OCI-LY7 (cell line): ENCODE data around the gene PLXNB1. TPM values are rescaled to one million over a fixed set of nuclear protein-coding genes. Genes with fewer than 3 reads are reported as not detected.

ENCODE experiments used
- BruUV-seq: library from RNA; stranded (reverse); fragments of 400-500 nt; replicated peaks from 2 replicates; lab custom pipeline; 2021; lab: Mats Ljungman, UMichigan
- CTCF ChIA-PET: fragments of 300-600 bp; sonication (Branson Sonifier 250); formaldehyde crosslinking; loops from one replicate; lab custom pipeline; 2022; ENCODE audit warnings: antibody characterized with exemption; ENCODE audit not compliant: unreplicated experiment; lab: Charles Lee
- POLR2A ChIA-PET: fragments of 300-600 bp; sonication (Branson Sonifier 250); formaldehyde crosslinking; loops from one replicate; lab custom pipeline; 2022; ENCODE audit warnings: antibody characterized with exemption; lab: Charles Lee
- DNase-seq: peaks from one replicate; pipeline ENCODE4 v3.0.0-alpha.2; 2015; ENCODE audit warnings: low spot score
- H2AFZ ChIP-seq: fragments of 200-600 bp; sonication (generic), shearing (Covaris generic); 2 replicates; pipeline ENCODE4 v1.6.1; 2014; ENCODE audit warnings: mild to moderate bottlenecking, antibody characterized with exemption, low read length, moderate library complexity
- H3K27ac ChIP-seq: fragments of 200-600 bp; sonication (generic); 2 replicates; pipeline ENCODE4 v1.5.1; 2014; ENCODE audit warnings: mixed run types, low read depth, mild to moderate bottlenecking, moderate library complexity, low read length, inconsistent platforms; ENCODE audit not compliant: poor library complexity, severe bottlenecking
- H3K36me3 ChIP-seq: fragments of 200-600 bp; sonication (generic); 2 replicates; pipeline ENCODE4 v1.6.1; 2014; ENCODE audit warnings: mild to moderate bottlenecking, antibody characterized with exemption, low read length, moderate library complexity, mixed read lengths; ENCODE audit not compliant: insufficient read depth
- H3K4me1 ChIP-seq: fragments of 200-600 bp; sonication (generic); 2 replicates; pipeline ENCODE4 v1.5.1; 2014; ENCODE audit warnings: mild to moderate bottlenecking, low read length; ENCODE audit not compliant: insufficient read depth, poor library complexity, severe bottlenecking
- H3K4me2 ChIP-seq: fragments of 200-600 bp; sonication (generic); 2 replicates; pipeline ENCODE4 v1.6.1; 2014; ENCODE audit warnings: mild to moderate bottlenecking, low read length
- H3K4me3 ChIP-seq: fragments of 200-600 bp; sonication (generic); 2 replicates; pipeline ENCODE4 v1.5.1; 2014; ENCODE audit warnings: mild to moderate bottlenecking, low read depth, low read length; ENCODE audit not compliant: poor library complexity, severe bottlenecking
- H3K79me2 ChIP-seq: fragments of 200-600 bp; sonication (generic); 2 replicates; pipeline ENCODE4 v1.6.1; 2016; ENCODE audit warnings: low read depth, mild to moderate bottlenecking, low read length, moderate library complexity, mixed read lengths; ENCODE audit not compliant: insufficient read depth
- H3K9me2 ChIP-seq: fragments of 200-600 bp; sonication (generic); 2 replicates; pipeline ENCODE4 v1.6.1; 2016; ENCODE audit warnings: mild to moderate bottlenecking, low read length, mixed read lengths; ENCODE audit not compliant: insufficient read depth
- H3K9me3 ChIP-seq: fragments of 200-600 bp; sonication (generic); 2 replicates; pipeline ENCODE4 v1.6.1; 2014; ENCODE audit warnings: mild to moderate bottlenecking, mixed run types, low read length, mixed read lengths
- H4K20me1 ChIP-seq: fragments of 200-600 bp; sonication (generic); 2 replicates; pipeline ENCODE4 v1.6.1; 2014; ENCODE audit warnings: mild to moderate bottlenecking, antibody characterized with exemption, low read length, moderate library complexity, mixed read lengths; ENCODE audit not compliant: insufficient read depth
- EZH2phosphoT487 ChIP-seq: fragments of 200-600 bp; sonication (generic); IDR thresholded peaks from 2 replicates; pipeline ENCODE4 v1.6.1; 2018; ENCODE audit warnings: low read depth, borderline replicate concordance, mild to moderate bottlenecking, mixed run types, antibody characterized with exemption, low read length, moderate library complexity, mixed read lengths
- intact Hi-C: fragments of 100-400 bp; cut with micrococcal nuclease; formaldehyde crosslinking; loops from one replicate; pipeline ENCODE4 v1.10.0; 2022; ENCODE audit not compliant: unreplicated experiment
- total RNA-seq, 2 experiments: library from RNA; depleted of rRNA in 1 of 2; stranded (reverse); fragments of >200 nt in 1 of 2; shearing (Covaris generic) in 1 of 2; gene quantifications; 2 replicates each; pipeline ENCODE4 v1.2.3, GENCODE V29; 2014 to 2022
- TF ChIP-seq, protein P1 (sequence below): fragments of 200-600 bp; sonication (generic); conservative IDR thresholded peaks from 2 replicates; pipeline ENCODE4 v1.5.1; 2014; ENCODE audit warnings: mild to moderate bottlenecking, antibody characterized with exemption, low read length, moderate library complexity, mixed read lengths

Gene PLXNB1
- total RNA-seq, 2 experiments from 2014 or later: 4.4 to 6.4 TPM

DNA sequence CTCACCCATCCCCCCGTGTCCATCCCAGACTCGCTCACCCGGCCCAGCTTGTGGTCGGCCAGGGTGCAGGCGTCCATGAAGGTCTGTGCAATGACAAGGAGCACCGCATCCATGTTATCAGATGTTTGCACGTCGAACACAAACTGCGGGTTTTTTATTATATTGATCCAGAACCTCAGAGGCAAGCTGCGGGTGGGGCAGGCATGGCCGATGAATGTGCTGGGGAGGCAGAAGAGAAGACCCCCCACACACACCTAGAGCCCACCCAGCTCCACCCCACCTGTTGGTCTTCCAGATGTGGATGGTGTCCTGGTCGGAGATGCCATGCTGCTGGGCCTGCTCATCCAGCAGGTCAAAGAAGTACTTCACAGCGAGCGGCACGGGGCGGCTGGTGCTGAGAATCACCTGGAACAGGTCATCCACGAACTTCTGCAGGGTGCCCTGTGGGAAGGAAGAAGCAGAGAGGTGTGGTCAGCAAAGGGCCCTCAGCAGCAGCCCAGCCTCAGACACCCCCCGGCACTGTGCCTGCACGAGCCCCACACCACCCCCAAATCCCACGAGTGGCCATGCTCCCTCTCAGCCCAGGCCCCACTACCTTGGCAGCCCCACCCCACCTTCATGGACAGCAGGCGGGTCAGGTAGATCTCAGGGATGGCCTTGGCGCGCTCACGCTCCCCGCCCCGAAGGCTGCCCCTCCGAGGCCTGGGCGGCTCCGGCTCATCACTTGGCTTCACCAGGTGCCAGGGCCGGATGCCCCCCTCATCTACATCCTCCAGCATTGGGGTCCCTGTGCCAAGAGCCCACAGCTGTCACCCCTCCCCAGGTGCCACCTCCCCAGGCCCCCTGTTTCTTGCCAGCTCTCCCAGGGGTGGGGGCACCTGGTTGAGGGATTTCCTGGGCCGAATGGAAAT is 20.3 kb downstream of the PLXNB1 start:
- ChIA-PET POLR2A (no interaction called here), CTCF (no interaction called here)
- TF ChIP-seq EZH2phosphoT487: no peak
- TF ChIP-seq, protein P1, sequence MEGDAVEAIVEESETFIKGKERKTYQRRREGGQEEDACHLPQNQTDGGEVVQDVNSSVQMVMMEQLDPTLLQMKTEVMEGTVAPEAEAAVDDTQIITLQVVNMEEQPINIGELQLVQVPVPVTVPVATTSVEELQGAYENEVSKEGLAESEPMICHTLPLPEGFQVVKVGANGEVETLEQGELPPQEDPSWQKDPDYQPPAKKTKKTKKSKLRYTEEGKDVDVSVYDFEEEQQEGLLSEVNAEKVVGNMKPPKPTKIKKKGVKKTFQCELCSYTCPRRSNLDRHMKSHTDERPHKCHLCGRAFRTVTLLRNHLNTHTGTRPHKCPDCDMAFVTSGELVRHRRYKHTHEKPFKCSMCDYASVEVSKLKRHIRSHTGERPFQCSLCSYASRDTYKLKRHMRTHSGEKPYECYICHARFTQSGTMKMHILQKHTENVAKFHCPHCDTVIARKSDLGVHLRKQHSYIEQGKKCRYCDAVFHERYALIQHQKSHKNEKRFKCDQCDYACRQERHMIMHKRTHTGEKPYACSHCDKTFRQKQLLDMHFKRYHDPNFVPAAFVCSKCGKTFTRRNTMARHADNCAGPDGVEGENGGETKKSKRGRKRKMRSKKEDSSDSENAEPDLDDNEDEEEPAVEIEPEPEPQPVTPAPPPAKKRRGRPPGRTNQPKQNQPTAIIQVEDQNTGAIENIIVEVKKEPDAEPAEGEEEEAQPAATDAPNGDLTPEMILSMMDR: no peak
- no peaks in the 10 kb centered on the region for H3K79me2 ChIP-seq
- no peaks in the 10 kb centered on the region for H3K9me2 ChIP-seq
- no peak overlapping the region for H3K4me2 ChIP-seq
- no peak overlapping the region for H3K4me3 ChIP-seq
- intact Hi-C loops: loop anchor here (10.0 kb wide), 1 partner anchor 225 kb away; the partner anchor contains the start of gene SLC26A6
- H3K4me1 ChIP-seq: peaks cover 6% of the 10 kb centered on the region
- DNase-seq: no peak
- H4K20me1 ChIP-seq: no peaks in the 10 kb centered on the region
- H2AFZ ChIP-seq: no peak overlapping the region
- H3K27ac ChIP-seq: no peak overlapping the region
- BruUV-seq: no TSS peak
- H3K9me3 ChIP-seq: no peaks in the 10 kb centered on the region
- no peaks in the 10 kb centered on the region for H3K36me3 ChIP-seq

DNA sequence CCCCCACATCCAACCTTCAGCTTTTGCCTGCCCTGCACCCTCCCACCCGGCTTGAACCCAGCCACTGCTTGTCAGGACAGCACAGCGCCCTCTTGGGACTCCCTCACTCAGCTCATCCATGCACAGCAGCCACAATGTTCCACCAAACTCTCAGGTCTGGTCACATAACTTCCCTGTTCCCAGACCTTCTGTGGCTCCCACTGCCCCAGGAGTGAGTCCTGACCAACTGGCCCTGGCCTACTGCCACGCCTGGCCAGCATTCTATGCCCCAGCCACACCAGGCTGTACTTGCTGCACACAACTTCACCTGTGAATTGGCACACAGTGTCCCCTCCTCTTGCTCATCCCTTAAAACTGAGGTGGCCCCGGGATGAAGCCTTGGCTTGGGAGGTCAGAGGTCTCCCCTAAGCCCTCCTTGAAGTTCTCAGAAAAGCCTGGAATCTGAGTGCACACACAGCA is 21.0 kb downstream of the PLXNB1 start:
- BruUV-seq: no TSS peak
- Histone ChIP-seq H2AFZ (no peak overlapping the region), H3K4me3 (no peak overlapping the region), H3K4me1 (peaks cover 6% of the 10 kb centered on the region), H3K79me2 (no peaks in the 10 kb centered on the region), H3K36me3 (no peaks in the 10 kb centered on the region), H3K9me3 (no peaks in the 10 kb centered on the region), H3K9me2 (no peaks in the 10 kb centered on the region), H3K4me2 (no peak overlapping the region), H3K27ac (no peak overlapping the region), H4K20me1 (no peaks in the 10 kb centered on the region)
- no peak for DNase-seq
- TF ChIP-seq, protein P1: peak; percentile 60
- no peak for TF ChIP-seq EZH2phosphoT487
- intact Hi-C loops: loop anchor here (10.0 kb wide), 1 partner anchor 226 kb away; the partner anchor contains the start of gene SLC26A6
- POLR2A ChIA-PET: no interaction called here
- CTCF ChIA-PET: no interaction called here
